ENCODE data around the gene DMC1.

GRCh38 chr22:38531251-38531938, 38.6 kb downstream of the DMC1 start:
- TF ChIP-seq CTCF (IDR thresholded peaks at IDR 0.05 in 2 of 3, conservative IDR thresholded peaks at IDR 0.05 in 1 of 3; ENCODE audit: control insufficient read depth in 2 of 3, extremely low read depth in 1 of 3, insufficient read depth in 1 of 3, low read depth in 3 of 3, low read length in 3 of 3) (no peak), RELA (IDR thresholded peaks at IDR 0.05; ENCODE audit: borderline replicate concordance, partially characterized antibody) (no peak), NR2C2 (IDR thresholded peaks at IDR 0.05; ENCODE audit: borderline replicate concordance, control insufficient read depth, insufficient read length, low read depth) (no peak), ZNF592 (IDR thresholded peaks at IDR 0.05) (no peak), CEBPZ (IDR thresholded peaks at IDR 0.05; ENCODE audit: low read depth, low read length) (no peak), FOXK2 (IDR thresholded peaks at IDR 0.05) (no peak), RAD21 (IDR thresholded peaks at IDR 0.05; ENCODE audit: insufficient read depth, low read depth, low read length) (no peak), SP1 (IDR thresholded peaks at IDR 0.05; ENCODE audit: low read depth, low read length) (no peak), POLR2A (IDR thresholded peaks at IDR 0.05; ENCODE audit: low read depth, low read length) (no peak), HDAC6 (IDR thresholded peaks at IDR 0.05; ENCODE audit: unreplicated experiment) (no peak)

Measured in GM12878 (cell line).